ENCODE measurements around the gene KDM5A. TPM values are rescaled to one million over a fixed set of nuclear protein-coding genes. Genes with fewer than 3 reads are reported as not detected.

KDM5A gene
- total RNA-seq, 1 donor from 2014 or later: 79.8 TPM

DNA sequence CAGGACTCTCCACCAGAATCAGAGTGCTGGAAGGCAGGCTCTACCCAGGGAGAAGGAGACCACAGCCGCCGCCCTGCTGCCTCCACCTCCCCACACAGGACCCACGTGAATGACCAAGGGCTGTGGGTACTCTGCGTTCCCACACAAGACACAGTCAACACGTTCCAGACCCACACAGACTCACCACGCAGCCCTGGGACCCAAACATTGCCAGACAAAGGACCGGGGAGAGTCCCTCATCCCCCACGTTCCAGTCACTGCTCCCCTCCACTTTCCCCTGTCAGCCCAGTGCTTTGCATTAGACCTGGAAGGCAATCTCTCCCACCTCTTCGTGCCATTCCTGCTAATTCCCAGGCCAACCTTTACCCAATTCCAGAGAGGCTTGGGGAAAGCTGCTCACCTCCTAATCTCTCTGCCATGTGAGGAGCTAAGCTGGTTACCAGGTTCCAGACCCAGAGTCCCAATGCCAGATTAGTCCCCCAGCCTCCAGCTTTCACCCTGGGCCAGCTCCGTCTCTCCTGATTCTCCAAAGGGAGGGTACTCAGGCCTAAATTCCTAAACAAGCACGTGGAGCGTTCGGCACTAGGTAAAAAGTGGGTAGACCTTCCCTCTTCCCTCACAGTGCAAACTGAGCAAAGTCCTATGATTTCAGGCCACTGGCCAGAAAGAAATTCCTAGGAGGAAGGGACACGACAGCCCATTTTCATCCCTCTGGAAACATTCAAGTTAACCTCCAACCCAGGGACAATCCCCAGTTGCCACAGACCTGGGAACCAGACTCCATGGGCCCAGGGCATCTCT, 131.4 kb downstream of the KDM5A start:
- Mint-ChIP-seq H3K27ac (ENCODE audit: unreplicated experiment) (no peak overlapping the region), H3K4me3 (ENCODE audit: unreplicated experiment) (no peak overlapping the region), H3K4me1 (ENCODE audit: low read depth, unreplicated experiment) (peaks cover 13% of the 10 kb centered on the region), H3K9me3 (ENCODE audit: unreplicated experiment) (peaks cover 18% of the 10 kb centered on the region), H3K27me3 (ENCODE audit: low read depth, unreplicated experiment) (peaks cover 37% of the 10 kb centered on the region), H3K36me3 (ENCODE audit: low read depth, unreplicated experiment) (peaks cover 21% of the 10 kb centered on the region)
- H3K4me2 ChIP-seq (ENCODE audit: low read length): no peak overlapping the region
- no peaks in the 10 kb centered on the region for H3K79me2 ChIP-seq (ENCODE audit: insufficient read depth, low read length)
- TF ChIP-seq EZH2 (IDR thresholded peaks at IDR 0.05; ENCODE audit: insufficient read depth, low read length) (no peak), CTCF (IDR thresholded peaks at IDR 0.05; ENCODE audit: insufficient read depth, low read depth, low read length) (no peak)
- H3K9me3 ChIP-seq (ENCODE audit: insufficient read depth, low read depth, low read length): no peaks in the 10 kb centered on the region
- no peak overlapping the region for H3K9ac ChIP-seq (ENCODE audit: low read length)
- H4K20me1 ChIP-seq (ENCODE audit: insufficient read depth, low read length): no peaks in the 10 kb centered on the region
- H3K27ac ChIP-seq (ENCODE audit: low read depth, low read length): no peak overlapping the region
- H3K4me3 ChIP-seq (ENCODE audit: insufficient read depth, low read depth, low read length): no peak overlapping the region
- no peaks in the 10 kb centered on the region for H3K36me3 ChIP-seq (ENCODE audit: insufficient read depth, low read length)
- H3K4me1 ChIP-seq (ENCODE audit: insufficient read depth, low read length): no peaks in the 10 kb centered on the region
- H3K27me3 ChIP-seq (ENCODE audit: insufficient read depth, low read length): peaks cover 7% of the 10 kb centered on the region
- H2AFZ ChIP-seq (ENCODE audit: low read depth, low read length): no peak overlapping the region
- no peak for FAIRE-seq
- DNase-seq (ENCODE audit: low read depth): no peak

- FAIRE-seq (no peak), DNase-seq (ENCODE audit: low read depth) (no peak)
- no peaks in the 10 kb centered on the region for H4K20me1 ChIP-seq (ENCODE audit: insufficient read depth, low read length)
- H3K27me3 ChIP-seq (ENCODE audit: insufficient read depth, low read length): peaks cover 7% of the 10 kb centered on the region
- Mint-ChIP-seq H3K36me3 (ENCODE audit: low read depth, unreplicated experiment) (peaks cover 25% of the 10 kb centered on the region), H3K27me3 (ENCODE audit: low read depth, unreplicated experiment) (peaks cover 37% of the 10 kb centered on the region), H3K4me1 (ENCODE audit: low read depth, unreplicated experiment) (peaks cover 8% of the 10 kb centered on the region), H3K9me3 (ENCODE audit: unreplicated experiment) (peaks cover 20% of the 10 kb centered on the region), H3K27ac (ENCODE audit: unreplicated experiment) (no peak overlapping the region), H3K4me3 (ENCODE audit: unreplicated experiment) (no peak overlapping the region)
- H2AFZ ChIP-seq (ENCODE audit: low read depth, low read length): no peak overlapping the region
- H3K27ac ChIP-seq (ENCODE audit: low read depth, low read length): no peak overlapping the region
- H3K9ac ChIP-seq (ENCODE audit: low read length): no peak overlapping the region
- H3K4me1 ChIP-seq (ENCODE audit: insufficient read depth, low read length): no peaks in the 10 kb centered on the region
- H3K4me2 ChIP-seq (ENCODE audit: low read length): no peak overlapping the region
- TF ChIP-seq EZH2 (IDR thresholded peaks at IDR 0.05; ENCODE audit: insufficient read depth, low read length) (no peak), CTCF (IDR thresholded peaks at IDR 0.05; ENCODE audit: insufficient read depth, low read depth, low read length) (no peak)
- H3K36me3 ChIP-seq (ENCODE audit: insufficient read depth, low read length): no peaks in the 10 kb centered on the region
- no peak overlapping the region for H3K4me3 ChIP-seq (ENCODE audit: insufficient read depth, low read depth, low read length)
- H3K79me2 ChIP-seq (ENCODE audit: insufficient read depth, low read length): no peaks in the 10 kb centered on the region
- H3K9me3 ChIP-seq (ENCODE audit: insufficient read depth, low read depth, low read length): no peaks in the 10 kb centered on the region
These were observed 132.2 kb downstream of the KDM5A start for GRCh38 chr12:256958-257357.

DNA sequence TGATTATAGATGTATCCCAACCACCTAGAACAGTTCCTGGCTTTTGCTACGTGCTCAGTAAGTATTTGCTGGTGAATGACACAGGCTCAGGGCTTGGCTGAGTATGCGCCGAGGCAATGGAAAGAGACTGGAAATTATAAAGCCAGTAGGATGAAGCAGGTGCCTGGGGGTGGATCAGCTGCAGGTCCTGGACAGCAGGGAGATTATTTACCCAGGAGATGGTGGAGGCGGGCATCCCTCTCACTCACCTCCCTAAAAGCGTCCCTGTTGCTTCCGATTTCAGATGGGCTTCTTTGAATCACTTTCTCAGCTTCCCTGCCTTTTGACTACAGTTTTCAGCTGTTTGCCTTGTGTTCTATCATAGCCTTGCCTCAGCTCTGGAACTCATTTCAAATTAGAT, 132.9 kb downstream of the KDM5A start:
- peaks cover 25% of the 10 kb centered on the region for H3K36me3 Mint-ChIP-seq (ENCODE audit: low read depth, unreplicated experiment)
- peaks cover 7% of the 10 kb centered on the region for H3K27me3 ChIP-seq (ENCODE audit: insufficient read depth, low read length)
- no peaks in the 10 kb centered on the region for H3K36me3 ChIP-seq (ENCODE audit: insufficient read depth, low read length)
- no peak for TF ChIP-seq CTCF (IDR thresholded peaks at IDR 0.05; ENCODE audit: insufficient read depth, low read depth, low read length)
- no peak for TF ChIP-seq EZH2 (IDR thresholded peaks at IDR 0.05; ENCODE audit: insufficient read depth, low read length)
- no peak overlapping the region for H2AFZ ChIP-seq (ENCODE audit: low read depth, low read length)
- H3K9me3 ChIP-seq (ENCODE audit: insufficient read depth, low read depth, low read length): no peaks in the 10 kb centered on the region
- H3K27me3 Mint-ChIP-seq (ENCODE audit: low read depth, unreplicated experiment): peaks cover 37% of the 10 kb centered on the region
- FAIRE-seq (no peak), DNase-seq (ENCODE audit: low read depth) (no peak)
- H3K4me2 ChIP-seq (ENCODE audit: low read length): no peak overlapping the region
- H4K20me1 ChIP-seq (ENCODE audit: insufficient read depth, low read length): no peaks in the 10 kb centered on the region
- H3K4me1 ChIP-seq (ENCODE audit: insufficient read depth, low read length): no peaks in the 10 kb centered on the region
- no peak overlapping the region for H3K27ac Mint-ChIP-seq (ENCODE audit: unreplicated experiment)
- no peaks in the 10 kb centered on the region for H3K79me2 ChIP-seq (ENCODE audit: insufficient read depth, low read length)
- H3K27ac ChIP-seq (ENCODE audit: low read depth, low read length): no peak overlapping the region
- H3K4me1 Mint-ChIP-seq (ENCODE audit: low read depth, unreplicated experiment): peaks cover 4% of the 10 kb centered on the region
- no peak overlapping the region for H3K9ac ChIP-seq (ENCODE audit: low read length)
- peaks cover 20% of the 10 kb centered on the region for H3K9me3 Mint-ChIP-seq (ENCODE audit: unreplicated experiment)
- no peak overlapping the region for H3K4me3 Mint-ChIP-seq (ENCODE audit: unreplicated experiment)
- H3K4me3 ChIP-seq (ENCODE audit: insufficient read depth, low read depth, low read length): no peak overlapping the region
